Suppressor macrophage treated with lipopolysaccharide for 1 hour (primary cell): Measurements from ENCODE around the gene SLC6A19.

Source experiments
- DNase-seq, 3 donors: peaks; one replicate each; pipeline ENCODE4 v3.0.0-alpha.2; 2020 to 2022

Gene SLC6A19

GRCh38 chr5:1166370-1166769 lies 35.0 kb upstream of the SLC6A19 start:
- no peak for DNase-seq

GRCh38 chr5:1167361-1167727 lies 34.1 kb upstream of the SLC6A19 start:
- DNase-seq, result no peak

- peak; percentile 82 to 90 (median 89) for DNase-seq
Measured at GRCh38 chr5:1167728-1168709, 33.4 kb upstream of the SLC6A19 start.

- DNase-seq, result no peak
Measured at GRCh38 chr5:1168796-1169195, 32.6 kb upstream of the SLC6A19 start.

- no peak for DNase-seq
Measured at GRCh38 chr5:1169211-1170115, 31.9 kb upstream of the SLC6A19 start.

- DNase-seq, result no peak
Measured at GRCh38 chr5:1171340-1171941, 30.0 kb upstream of the SLC6A19 start.

GRCh38 chr5:1172007-1172581 lies 29.3 kb upstream of the SLC6A19 start:
- no peak for DNase-seq

GRCh38 chr5:1172670-1173404 lies 28.6 kb upstream of the SLC6A19 start:
- peak in 1 of 3 donors; percentile 11 for DNase-seq

GRCh38 chr5:1173485-1174070 lies 27.8 kb upstream of the SLC6A19 start:
- DNase-seq, result no peak

- peak; percentile 77 to 85 (median 80) for DNase-seq
Measured at GRCh38 chr5:1174122-1174936, 27.1 kb upstream of the SLC6A19 start.

GRCh38 chr5:1175015-1175414 lies 26.4 kb upstream of the SLC6A19 start:
- DNase-seq, result no peak

GRCh38 chr5:1175801-1176472 lies 25.5 kb upstream of the SLC6A19 start:
- no peak for DNase-seq

GRCh38 chr5:1176473-1177391 lies 24.7 kb upstream of the SLC6A19 start:
- DNase-seq, result no peak

- no peak for DNase-seq
Measured at GRCh38 chr5:1177826-1178528, 23.4 kb upstream of the SLC6A19 start.

- DNase-seq, result no peak
Measured at GRCh38 chr5:1178529-1179382, 22.6 kb upstream of the SLC6A19 start.

- no peak for DNase-seq
Measured at GRCh38 chr5:1179383-1179715, 22.0 kb upstream of the SLC6A19 start.

GRCh38 chr5:1180096-1180495 lies 21.3 kb upstream of the SLC6A19 start:
- DNase-seq, result no peak
